GM12878 (cell line): Measurements from ENCODE around the gene DDHD1. TPM values are rescaled to one million over a fixed set of nuclear protein-coding genes. Genes with fewer than 3 reads are reported as not detected.

ENCODE experiments used
- ATAC-seq: fragments of 200-7000 bp; cut with Tn5 transposase; 3 replicates; pipeline ENCODE4 v1.9.1; 2020; ENCODE audit warnings: mild to moderate bottlenecking, moderate library complexity
- BruUV-seq: library from RNA; stranded (reverse); fragments of 400-500 nt; replicated peaks from 2 replicates; lab custom pipeline; 2021; lab: Mats Ljungman, UMichigan
- CTCF ChIA-PET: fragments of 300-600 bp; sonication (Branson Sonifier 250); formaldehyde crosslinking; extraction: SDS; loops from one replicate; lab custom pipeline; 2021; ENCODE audit warnings: inconsistent platforms; lab: Yijun Ruan, JAX
- POLR2A ChIA-PET: fragments of 350-600 bp; formaldehyde crosslinking; extraction: SDS; loops from one replicate; lab custom pipeline; 2021; ENCODE audit warnings: inconsistent platforms; lab: Charles Lee
- RAD21 ChIA-PET: fragments of 300-600 bp; sonication (Branson Sonifier 250); formaldehyde crosslinking; loops from one replicate; lab custom pipeline; 2023; ENCODE audit warnings: antibody characterized with exemption; ENCODE audit not compliant: unreplicated experiment; lab: Charles Lee
- SMC1A ChIA-PET: fragments of 300-600 bp; sonication (Branson Sonifier 250); formaldehyde crosslinking; loops from one replicate; lab custom pipeline; 2023; ENCODE audit not compliant: unreplicated experiment, uncharacterized antibody; lab: Charles Lee
- DNase-seq: peaks from one replicate; pipeline ENCODE4 v3.0.0-alpha.2; 2011; ENCODE audit warnings: low read depth, low spot score
- FAIRE-seq: peaks from 3 replicates; lab custom pipeline; 2011; peaks lifted over from hg19 to GRCh38; lab: Jason Lieb, UNC
- H2AFZ ChIP-seq: 2 replicates; pipeline ENCODE4 v1.6.0; 2011; ENCODE audit warnings: low read depth, low read length, control low read depth; ENCODE audit not compliant: control insufficient read depth
- H3K27ac ChIP-seq: 2 replicates; pipeline ENCODE4 v1.5.1; 2011; ENCODE audit warnings: control low read depth; ENCODE audit not compliant: control insufficient read depth, insufficient read depth
- H3K27me3 ChIP-seq, 2 experiments: replicated peaks in 1 of 2; 2 replicates each; pipeline versions ENCODE4 v1.6.0 to v1.6.1; 2011; ENCODE audit warnings: low read length in 1 of 2; ENCODE audit not compliant: control insufficient read depth in 2 of 2, insufficient read depth in 2 of 2
- H3K36me3 ChIP-seq, 2 experiments: 2 replicates each; pipeline ENCODE4 v1.5.1; 2011; ENCODE audit warnings: low read length in 1 of 2; ENCODE audit not compliant: control insufficient read depth in 2 of 2, insufficient read depth in 2 of 2
- H3K4me1 ChIP-seq: 2 replicates; pipeline ENCODE4 v1.6.1; 2011; ENCODE audit warnings: mild to moderate bottlenecking, low read length, moderate library complexity, mixed read lengths; ENCODE audit not compliant: control insufficient read depth, insufficient read depth
- H3K4me2 ChIP-seq: 2 replicates; pipeline ENCODE4 v1.6.0; 2011; ENCODE audit warnings: control low read depth; ENCODE audit not compliant: control insufficient read depth, insufficient read depth
- H3K4me3 ChIP-seq: fragments of 200-600 bp; sonication (generic); 2 replicates; pipeline ENCODE4 v1.5.1; 2016
- H3K79me2 ChIP-seq: 2 replicates; pipeline ENCODE4 v1.6.0; 2011; ENCODE audit warnings: low read length; ENCODE audit not compliant: control insufficient read depth, insufficient read depth
- H3K9ac ChIP-seq: 2 replicates; pipeline ENCODE4 v1.8.0; 2011; ENCODE audit warnings: low read length, control low read depth, mixed read lengths; ENCODE audit not compliant: control insufficient read depth, insufficient read depth
- H3K9me3 ChIP-seq: replicated peaks from 3 replicates; pipeline ENCODE4 v1.5.1; 2011; ENCODE audit warnings: mild to moderate bottlenecking, low read length; ENCODE audit not compliant: control insufficient read depth, insufficient read depth
- H4K20me1 ChIP-seq: 2 replicates; pipeline ENCODE4 v1.6.0; 2011; ENCODE audit not compliant: control insufficient read depth, insufficient read depth
- CHD2 ChIP-seq: IDR thresholded peaks from 2 replicates; pipeline ENCODE4 v1.6.1; 2011; ENCODE audit warnings: low read depth, low read length, improper control_type of control experiment, borderline replicate concordance
- CREM ChIP-seq: IDR thresholded peaks from 2 replicates; pipeline ENCODE4 v1.6.1; 2014; ENCODE audit warnings: antibody characterized with exemption, low read depth
- MEF2B ChIP-seq: fragments of 450-650 bp; IDR thresholded peaks from 2 replicates; pipeline ENCODE4 v1.6.1; 2018; ENCODE audit warnings: mild to moderate bottlenecking, moderate library complexity; ENCODE audit not compliant: partially characterized antibody, poor library complexity, severe bottlenecking
- MTA2 ChIP-seq: fragments of 450-650 bp; IDR thresholded peaks from 2 replicates; pipeline ENCODE4 v1.6.1; 2016; ENCODE audit warnings: low read depth, mild to moderate bottlenecking, moderate library complexity
- NFYA ChIP-seq: IDR thresholded peaks from 2 replicates; pipeline ENCODE4 v1.6.1; 2011; ENCODE audit warnings: low read depth, mild to moderate bottlenecking, low read length, improper control_type of control experiment, borderline replicate concordance
- NKRF ChIP-seq: fragments of 450-650 bp; conservative IDR thresholded peaks from 2 replicates; pipeline ENCODE4 v1.6.1; 2017; ENCODE audit warnings: mild to moderate bottlenecking, moderate library complexity
- NR2F1 ChIP-seq: fragments of 450-650 bp; conservative IDR thresholded peaks from 2 replicates; pipeline ENCODE4 v1.6.1; 2017; ENCODE audit warnings: mild to moderate bottlenecking
- PKNOX1 ChIP-seq: fragments of 450-650 bp; IDR thresholded peaks from 2 replicates; pipeline ENCODE4 v1.6.1; 2016; ENCODE audit warnings: mild to moderate bottlenecking
- SIX5 ChIP-seq: IDR thresholded peaks from 2 replicates; pipeline ENCODE4 v1.6.1; 2011; ENCODE audit warnings: mild to moderate bottlenecking, low read depth, low read length, moderate library complexity; ENCODE audit not compliant: severe bottlenecking
- ZNF384 ChIP-seq: IDR thresholded peaks from 2 replicates; pipeline ENCODE4 v1.6.1; 2012; ENCODE audit warnings: low read depth, mild to moderate bottlenecking, low read length, improper control_type of control experiment, borderline replicate concordance
- WGBS: methylation state at CpG from one replicate; pipeline ENCODE4 v1.1.6; 2016; ENCODE audit warnings: low lambda C conversion rate; ENCODE audit not compliant: insufficient replicate concordance, insufficient coverage; ENCODE audit errors: missing lambda C conversion rate; 5-methylcytosine and 5-hydroxymethylcytosine counted together
- in situ Hi-C: fragments of 300-500 bp; cut with MboI; formaldehyde crosslinking; loops from 9 replicates; pipeline ENCODE4 v1.14.3; 2018; ENCODE audit warnings: mixed read lengths
- intact Hi-C: fragments of 100-400 bp; cut with micrococcal nuclease; formaldehyde crosslinking; loops from one replicate; pipeline ENCODE4 v1.14.2; 2022; ENCODE audit not compliant: unreplicated experiment
- polyA plus RNA-seq, 11 experiments: library from polyadenylated mRNA; depleted of rRNA in 4 of 11; unstranded in 6 of 11; stranded (reverse) in 5 of 11; fragments of >200 nt; fragmentation: Nextera tagmentation in 4 of 11; fragmentation: Illumina TruSeq in 1 of 11; extraction: Ambion mirVana in 4 of 11; extraction: Trizol in 1 of 11; gene quantifications; 1 replicate in 1 of 11; 2 replicates in 10 of 11; pipeline versions ENCODE4 v1.2.1 to v1.2.3, GENCODE V29; 2011 to 2016; ENCODE audit warnings: inconsistent platforms in 2 of 11, missing spikeins in 2 of 11, low read depth in 1 of 11
- total RNA-seq, 4 experiments: library from RNA; depleted of rRNA in 3 of 4; stranded (reverse); fragments of >200 nt in 3 of 4; fragmentation: Illumina TruSeq in 1 of 4; extraction: Trizol in 1 of 4; gene quantifications; 2 replicates each; pipeline versions ENCODE4 v1.2.1 to v1.2.3, GENCODE V29; 2013 to 2021
- TF ChIP-seq, protein P1 (sequence below): fragments of 450-650 bp; formaldehyde crosslinking; IDR thresholded peaks from 2 replicates; pipeline ENCODE4 v1.4.0; 2020; ENCODE audit warnings: mild to moderate bottlenecking, moderate library complexity
- TF ChIP-seq, protein P2 (sequence below): IDR thresholded peaks from 2 replicates; pipeline ENCODE4 v1.6.1; 2012; ENCODE audit warnings: low read length, inconsistent platforms

DDHD1 gene
- total and polyA plus RNA-seq, 10 of the 15 experiments (the other 5 are each of a cell fraction or from before 2014, with no cell fraction given) = 7.7 to 52.3 (median 28.5) TPM

DNA sequence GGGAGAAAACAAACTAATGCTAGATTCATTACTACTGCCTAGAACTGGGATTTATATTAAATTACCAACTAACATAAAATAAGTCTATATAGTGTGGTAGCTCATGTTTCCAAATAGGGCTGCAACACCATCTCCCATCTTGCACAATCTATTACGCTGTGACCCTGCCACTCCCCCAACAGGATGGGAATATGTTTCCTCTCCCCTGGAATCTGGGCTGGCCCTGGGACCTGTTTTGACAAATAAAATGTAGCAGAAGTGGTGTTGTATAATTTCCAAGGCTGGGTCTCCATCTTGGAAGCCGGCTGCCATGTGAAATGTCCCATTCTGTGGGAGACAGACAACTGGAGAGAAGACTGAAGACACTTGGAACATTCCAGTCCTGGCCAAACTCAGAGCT, 156.6 kb downstream of the DDHD1 start:
- Histone ChIP-seq H4K20me1 (no peaks in the 10 kb centered on the region), H3K9me3 (no peaks in the 10 kb centered on the region), H3K27me3 (no peaks in the 10 kb centered on the region), H3K4me1 (no peaks in the 10 kb centered on the region), H3K79me2 (no peaks in the 10 kb centered on the region), H2AFZ (no peak overlapping the region), H3K4me2 (no peak overlapping the region), H3K9ac (no peak overlapping the region), H3K27ac (no peak overlapping the region), H3K4me3 (no peak overlapping the region), H3K36me3 (no peaks in the 10 kb centered on the region)
- ChIA-PET SMC1A (interaction anchor here (0.7 to 1.9 kb wide), 2 partner anchors 9 to 15 kb away, joined by 3 to 4 read pairs; no protein-coding TSS in a partner anchor), RAD21 (no interaction called here), POLR2A (no interaction called here), CTCF (interaction anchor here (1.2 kb wide), 1 partner anchor 10 kb away, joined by 3 read pairs; no protein-coding TSS in a partner anchor)
- DNase-seq (no peak), FAIRE-seq (no peak), ATAC-seq (no peak)
- in situ Hi-C loops (no loop called here), intact Hi-C loops (no loop called here)
- 48% methylated on average over 2 of the region's 2 CpGs for WGBS
- BruUV-seq = no TSS peak
- TF ChIP-seq, protein P1, sequence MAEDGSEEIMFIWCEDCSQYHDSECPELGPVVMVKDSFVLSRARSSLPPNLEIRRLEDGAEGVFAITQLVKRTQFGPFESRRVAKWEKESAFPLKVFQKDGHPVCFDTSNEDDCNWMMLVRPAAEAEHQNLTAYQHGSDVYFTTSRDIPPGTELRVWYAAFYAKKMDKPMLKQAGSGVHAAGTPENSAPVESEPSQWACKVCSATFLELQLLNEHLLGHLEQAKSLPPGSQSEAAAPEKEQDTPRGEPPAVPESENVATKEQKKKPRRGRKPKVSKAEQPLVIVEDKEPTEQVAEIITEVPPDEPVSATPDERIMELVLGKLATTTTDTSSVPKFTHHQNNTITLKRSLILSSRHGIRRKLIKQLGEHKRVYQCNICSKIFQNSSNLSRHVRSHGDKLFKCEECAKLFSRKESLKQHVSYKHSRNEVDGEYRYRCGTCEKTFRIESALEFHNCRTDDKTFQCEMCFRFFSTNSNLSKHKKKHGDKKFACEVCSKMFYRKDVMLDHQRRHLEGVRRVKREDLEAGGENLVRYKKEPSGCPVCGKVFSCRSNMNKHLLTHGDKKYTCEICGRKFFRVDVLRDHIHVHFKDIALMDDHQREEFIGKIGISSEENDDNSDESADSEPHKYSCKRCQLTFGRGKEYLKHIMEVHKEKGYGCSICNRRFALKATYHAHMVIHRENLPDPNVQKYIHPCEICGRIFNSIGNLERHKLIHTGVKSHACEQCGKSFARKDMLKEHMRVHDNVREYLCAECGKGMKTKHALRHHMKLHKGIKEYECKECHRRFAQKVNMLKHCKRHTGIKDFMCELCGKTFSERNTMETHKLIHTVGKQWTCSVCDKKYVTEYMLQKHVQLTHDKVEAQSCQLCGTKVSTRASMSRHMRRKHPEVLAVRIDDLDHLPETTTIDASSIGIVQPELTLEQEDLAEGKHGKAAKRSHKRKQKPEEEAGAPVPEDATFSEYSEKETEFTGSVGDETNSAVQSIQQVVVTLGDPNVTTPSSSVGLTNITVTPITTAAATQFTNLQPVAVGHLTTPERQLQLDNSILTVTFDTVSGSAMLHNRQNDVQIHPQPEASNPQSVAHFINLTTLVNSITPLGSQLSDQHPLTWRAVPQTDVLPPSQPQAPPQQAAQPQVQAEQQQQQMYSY (CRISPR knock-in tag) = no peak
- TF ChIP-seq NFYA (no peak), ZNF384 (no peak), NKRF (no peak), MTA2 (no peak), CHD2 (no peak), CREM (no peak), NR2F1 (no peak), PKNOX1 (no peak), SIX5 (no peak), MEF2B (no peak)
- TF ChIP-seq, protein P2, sequence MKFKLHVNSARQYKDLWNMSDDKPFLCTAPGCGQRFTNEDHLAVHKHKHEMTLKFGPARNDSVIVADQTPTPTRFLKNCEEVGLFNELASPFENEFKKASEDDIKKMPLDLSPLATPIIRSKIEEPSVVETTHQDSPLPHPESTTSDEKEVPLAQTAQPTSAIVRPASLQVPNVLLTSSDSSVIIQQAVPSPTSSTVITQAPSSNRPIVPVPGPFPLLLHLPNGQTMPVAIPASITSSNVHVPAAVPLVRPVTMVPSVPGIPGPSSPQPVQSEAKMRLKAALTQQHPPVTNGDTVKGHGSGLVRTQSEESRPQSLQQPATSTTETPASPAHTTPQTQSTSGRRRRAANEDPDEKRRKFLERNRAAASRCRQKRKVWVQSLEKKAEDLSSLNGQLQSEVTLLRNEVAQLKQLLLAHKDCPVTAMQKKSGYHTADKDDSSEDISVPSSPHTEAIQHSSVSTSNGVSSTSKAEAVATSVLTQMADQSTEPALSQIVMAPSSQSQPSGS = no peak
